H1 (cell line): ENCODE data around the gene COL19A1.

Source experiments
- EP300 ChIP-seq, 2 experiments: IDR thresholded peaks; 1 replicate in 1 of 2; 2 replicates in 1 of 2; pipeline ENCODE4 v1.6.1; 2011 to 2012; ENCODE audit warnings: low read depth in 2 of 2, low read length in 2 of 2, mild to moderate bottlenecking in 2 of 2, borderline replicate concordance in 1 of 2, inconsistent platforms in 1 of 2, moderate library complexity in 1 of 2
- POLR2A ChIP-seq, 2 experiments: IDR thresholded peaks; 1 replicate in 1 of 2; 2 replicates in 1 of 2; pipeline ENCODE4 v1.6.1; 2011; ENCODE audit warnings: low read depth in 2 of 2, low read length in 2 of 2, mild to moderate bottlenecking in 2 of 2; ENCODE audit errors: control extremely low read depth in 1 of 2
- TBP ChIP-seq: IDR thresholded peaks from 2 replicates; pipeline ENCODE4 v1.6.1; 2011; ENCODE audit warnings: low read depth, low read length, improper control_type of control experiment
- TF ChIP-seq, protein P1 (sequence below): IDR thresholded peaks from 2 replicates; pipeline ENCODE4 v1.6.1; 2012; ENCODE audit warnings: inconsistent platforms
- TF ChIP-seq, protein P2 (sequence below), 3 experiments: IDR thresholded peaks; 1 replicate in 2 of 3; 2 replicates in 1 of 3; pipeline versions ENCODE4 v1.5.1 to v1.6.1; 2011; ENCODE audit warnings: low read length in 3 of 3, mild to moderate bottlenecking in 3 of 3, inconsistent platforms in 2 of 3, low read depth in 1 of 3, moderate library complexity in 1 of 3; ENCODE audit not compliant: insufficient read depth in 1 of 3; ENCODE audit errors: control extremely low read depth in 1 of 3

DNA sequence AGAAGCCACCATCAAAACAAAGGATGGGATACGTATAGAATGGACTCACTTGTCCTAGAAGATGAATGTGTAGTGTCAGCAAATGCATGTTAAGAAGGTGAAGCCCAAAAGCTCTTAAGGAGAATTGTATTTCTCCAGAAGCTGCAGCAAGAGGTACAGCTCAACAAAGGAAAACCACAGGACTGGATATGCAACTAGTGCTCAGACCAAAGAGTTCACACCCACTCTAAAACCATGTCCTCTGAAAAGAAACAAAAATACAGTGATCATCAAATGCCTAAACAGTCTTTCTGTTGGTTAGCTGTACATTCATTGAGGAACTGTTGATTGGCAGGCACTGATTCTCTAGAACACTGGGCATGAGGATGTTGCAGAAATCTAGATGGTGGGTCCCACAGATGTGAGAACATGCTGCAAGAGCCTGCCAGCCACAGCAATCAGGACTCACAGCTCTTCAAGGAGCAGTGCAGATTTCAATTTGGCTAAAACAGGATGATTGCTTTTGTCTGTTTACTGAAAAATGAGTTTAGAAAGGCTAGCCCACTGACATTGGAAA lies 342.0 kb downstream of the COL19A1 start:
- TF ChIP-seq EP300 (IDR thresholded peaks at IDR 0.05; ENCODE audit: borderline replicate concordance in 1 of 2, low read depth in 2 of 2, low read length in 2 of 2) (no peak), TBP (no peak), POLR2A (IDR thresholded peaks at IDR 0.05; ENCODE audit: control extremely low read depth in 1 of 2, low read depth in 2 of 2, low read length in 2 of 2) (no peak)
- TF ChIP-seq, protein P1, sequence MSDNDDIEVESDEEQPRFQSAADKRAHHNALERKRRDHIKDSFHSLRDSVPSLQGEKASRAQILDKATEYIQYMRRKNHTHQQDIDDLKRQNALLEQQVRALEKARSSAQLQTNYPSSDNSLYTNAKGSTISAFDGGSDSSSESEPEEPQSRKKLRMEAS = no peak
- TF ChIP-seq, protein P2, sequence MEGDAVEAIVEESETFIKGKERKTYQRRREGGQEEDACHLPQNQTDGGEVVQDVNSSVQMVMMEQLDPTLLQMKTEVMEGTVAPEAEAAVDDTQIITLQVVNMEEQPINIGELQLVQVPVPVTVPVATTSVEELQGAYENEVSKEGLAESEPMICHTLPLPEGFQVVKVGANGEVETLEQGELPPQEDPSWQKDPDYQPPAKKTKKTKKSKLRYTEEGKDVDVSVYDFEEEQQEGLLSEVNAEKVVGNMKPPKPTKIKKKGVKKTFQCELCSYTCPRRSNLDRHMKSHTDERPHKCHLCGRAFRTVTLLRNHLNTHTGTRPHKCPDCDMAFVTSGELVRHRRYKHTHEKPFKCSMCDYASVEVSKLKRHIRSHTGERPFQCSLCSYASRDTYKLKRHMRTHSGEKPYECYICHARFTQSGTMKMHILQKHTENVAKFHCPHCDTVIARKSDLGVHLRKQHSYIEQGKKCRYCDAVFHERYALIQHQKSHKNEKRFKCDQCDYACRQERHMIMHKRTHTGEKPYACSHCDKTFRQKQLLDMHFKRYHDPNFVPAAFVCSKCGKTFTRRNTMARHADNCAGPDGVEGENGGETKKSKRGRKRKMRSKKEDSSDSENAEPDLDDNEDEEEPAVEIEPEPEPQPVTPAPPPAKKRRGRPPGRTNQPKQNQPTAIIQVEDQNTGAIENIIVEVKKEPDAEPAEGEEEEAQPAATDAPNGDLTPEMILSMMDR (IDR thresholded peaks at IDR 0.05; ENCODE audit: control extremely low read depth in 1 of 3, insufficient read depth in 1 of 3, low read depth in 1 of 3, low read length in 3 of 3) = no peak
